ENCODE measurements around the gene KAT2A.

KAT2A gene

GRCh38 chr17:42136654-42137051 is 15.5 kb upstream of the KAT2A start:
- Histone ChIP-seq H2AFZ (ENCODE audit: low read depth, low read length, severe bottlenecking) (no peak overlapping the region), H3K27ac (ENCODE audit: low read depth, low read length) (no peak overlapping the region), H4K20me1 (ENCODE audit: low read depth, low read length) (peaks cover 13% of the 10 kb centered on the region; the same call in 1 of the 2 replicates), H3K9me3 (ENCODE audit: insufficient read depth, low read length) (no peaks in the 10 kb centered on the region), H3K4me3 (ENCODE audit: insufficient read depth, low read length, poor library complexity, severe bottlenecking) (no peak overlapping the region), H3F3A (ENCODE audit: insufficient read depth) (peaks cover 24% of the 10 kb centered on the region), H3K9ac (ENCODE audit: low read length) (no peak overlapping the region), H3K36me3 (ENCODE audit: low read length) (no peaks in the 10 kb centered on the region), H3K4me2 (ENCODE audit: low read depth, low read length, poor library complexity, severe bottlenecking) (no peak overlapping the region), H3K79me2 (ENCODE audit: insufficient read depth, low read length) (peaks cover 75% of the 10 kb centered on the region), H3K27me3 (ENCODE audit: low read length) (no peaks in the 10 kb centered on the region), H3K9me2 (replicated peaks; ENCODE audit: insufficient read depth, low read length) (no peaks in the 10 kb centered on the region)
- TF ChIP-seq CTCF (IDR thresholded peaks at IDR 0.05; ENCODE audit: insufficient read depth, low read length, poor library complexity, severe bottlenecking) (no peak), EZH2phosphoT487 (conservative IDR thresholded peaks at IDR 0.05; ENCODE audit: low read length) (no peak)

- no peak overlapping the region for H3K9ac ChIP-seq (ENCODE audit: low read length)
- H3K27ac ChIP-seq (ENCODE audit: low read depth, low read length): peak overlapping the region; percentile 24; the same call in 1 of the 2 replicates
- no peak overlapping the region for H3K4me2 ChIP-seq (ENCODE audit: low read depth, low read length, poor library complexity, severe bottlenecking)
- H3K4me3 ChIP-seq (ENCODE audit: insufficient read depth, low read length, poor library complexity, severe bottlenecking): no peak overlapping the region
- peaks cover 13% of the 10 kb centered on the region; the same call in 1 of the 2 replicates for H4K20me1 ChIP-seq (ENCODE audit: low read depth, low read length)
- H3K36me3 ChIP-seq (ENCODE audit: low read length): no peaks in the 10 kb centered on the region
- no peaks in the 10 kb centered on the region for H3K9me3 ChIP-seq (ENCODE audit: insufficient read depth, low read length)
- TF ChIP-seq EZH2phosphoT487 (conservative IDR thresholded peaks at IDR 0.05; ENCODE audit: low read length): no peak
- TF ChIP-seq CTCF (IDR thresholded peaks at IDR 0.05; ENCODE audit: insufficient read depth, low read length, poor library complexity, severe bottlenecking): no peak
- H2AFZ ChIP-seq (ENCODE audit: low read depth, low read length, severe bottlenecking): no peak overlapping the region
- peaks cover 24% of the 10 kb centered on the region for H3F3A ChIP-seq (ENCODE audit: insufficient read depth)
- H3K79me2 ChIP-seq (ENCODE audit: insufficient read depth, low read length): peaks cover 75% of the 10 kb centered on the region
- no peaks in the 10 kb centered on the region for H3K9me2 ChIP-seq (replicated peaks; ENCODE audit: insufficient read depth, low read length)
- H3K27me3 ChIP-seq (ENCODE audit: low read length): no peaks in the 10 kb centered on the region
These were observed 14.8 kb upstream of the KAT2A start for GRCh38 chr17:42135664-42136653.

GRCh38 chr17:42135151-42135550 is 14.0 kb upstream of the KAT2A start:
- H4K20me1 ChIP-seq (ENCODE audit: low read depth, low read length): peaks cover 13% of the 10 kb centered on the region; the same call in 1 of the 2 replicates
- H3K36me3 ChIP-seq (ENCODE audit: low read length): no peaks in the 10 kb centered on the region
- no peak overlapping the region for H3K4me2 ChIP-seq (ENCODE audit: low read depth, low read length, poor library complexity, severe bottlenecking)
- no peak overlapping the region for H3K9ac ChIP-seq (ENCODE audit: low read length)
- H3K4me3 ChIP-seq (ENCODE audit: insufficient read depth, low read length, poor library complexity, severe bottlenecking): no peak overlapping the region
- peaks cover 74% of the 10 kb centered on the region for H3K79me2 ChIP-seq (ENCODE audit: insufficient read depth, low read length)
- TF ChIP-seq CTCF (IDR thresholded peaks at IDR 0.05; ENCODE audit: insufficient read depth, low read length, poor library complexity, severe bottlenecking): no peak
- TF ChIP-seq EZH2phosphoT487 (conservative IDR thresholded peaks at IDR 0.05; ENCODE audit: low read length): no peak
- no peak overlapping the region for H2AFZ ChIP-seq (ENCODE audit: low read depth, low read length, severe bottlenecking)
- H3F3A ChIP-seq (ENCODE audit: insufficient read depth): peaks cover 24% of the 10 kb centered on the region
- no peaks in the 10 kb centered on the region for H3K9me3 ChIP-seq (ENCODE audit: insufficient read depth, low read length)
- H3K27ac ChIP-seq (ENCODE audit: low read depth, low read length): no peak overlapping the region
- no peaks in the 10 kb centered on the region for H3K9me2 ChIP-seq (replicated peaks; ENCODE audit: insufficient read depth, low read length)
- no peaks in the 10 kb centered on the region for H3K27me3 ChIP-seq (ENCODE audit: low read length)
